ENCODE results near the gene AP4B1. TPM values are rescaled to one million over a fixed set of nuclear protein-coding genes. Genes with fewer than 3 reads are reported as not detected.

AP4B1 gene
- total and polyA plus RNA-seq, 9 of the 15 experiments (the other 6 are each of a cell fraction or from before 2014, with no cell fraction given): 15.8 to 36.5 (median 24.6) TPM

DNA sequence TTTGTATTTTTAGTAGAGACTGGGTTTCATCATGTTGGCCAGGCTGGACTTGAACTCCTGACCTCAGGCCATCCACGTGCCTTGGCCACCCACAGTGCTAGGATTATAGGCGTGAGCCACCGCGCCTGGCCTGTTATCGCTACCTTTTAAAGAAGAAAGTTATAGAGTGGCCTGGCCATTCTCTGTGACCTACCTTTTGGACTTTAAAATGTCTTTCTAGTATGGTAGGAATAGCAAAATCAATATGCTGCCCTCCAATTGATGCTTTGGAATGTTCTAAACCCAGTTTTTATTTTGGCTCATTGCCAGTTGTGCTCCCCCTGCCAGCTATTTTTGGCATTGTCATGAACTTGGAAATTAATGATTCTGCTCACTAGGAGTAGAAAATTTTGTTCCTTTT is 44.4 kb upstream of the AP4B1 start (continued):
- TF ChIP-seq ZEB2 (IDR thresholded peaks at IDR 0.05): no peak
- no peak for TF ChIP-seq ZSCAN29 (IDR thresholded peaks at IDR 0.05)
- TF ChIP-seq, protein P1, sequence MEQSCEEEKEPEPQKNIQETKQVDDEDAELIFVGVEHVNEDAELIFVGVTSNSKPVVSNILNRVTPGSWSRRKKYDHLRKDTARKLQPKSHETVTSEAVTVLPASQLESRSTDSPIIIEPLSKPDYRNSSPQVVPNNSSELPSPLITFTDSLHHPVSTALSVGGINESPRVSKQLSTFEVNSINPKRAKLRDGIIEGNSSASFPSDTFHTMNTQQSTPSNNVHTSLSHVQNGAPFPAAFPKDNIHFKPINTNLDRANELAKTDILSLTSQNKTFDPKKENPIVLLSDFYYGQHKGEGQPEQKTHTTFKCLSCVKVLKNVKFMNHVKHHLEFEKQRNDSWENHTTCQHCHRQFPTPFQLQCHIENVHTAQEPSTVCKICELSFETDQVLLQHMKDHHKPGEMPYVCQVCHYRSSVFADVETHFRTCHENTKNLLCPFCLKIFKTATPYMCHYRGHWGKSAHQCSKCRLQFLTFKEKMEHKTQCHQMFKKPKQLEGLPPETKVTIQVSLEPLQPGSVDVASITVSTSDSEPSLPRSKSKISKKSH (CRISPR knock-in tag; IDR thresholded peaks at IDR 0.05): no peak
- TF ChIP-seq LARP7 (IDR thresholded peaks at IDR 0.05): no peak
- TF ChIP-seq, protein P2, sequence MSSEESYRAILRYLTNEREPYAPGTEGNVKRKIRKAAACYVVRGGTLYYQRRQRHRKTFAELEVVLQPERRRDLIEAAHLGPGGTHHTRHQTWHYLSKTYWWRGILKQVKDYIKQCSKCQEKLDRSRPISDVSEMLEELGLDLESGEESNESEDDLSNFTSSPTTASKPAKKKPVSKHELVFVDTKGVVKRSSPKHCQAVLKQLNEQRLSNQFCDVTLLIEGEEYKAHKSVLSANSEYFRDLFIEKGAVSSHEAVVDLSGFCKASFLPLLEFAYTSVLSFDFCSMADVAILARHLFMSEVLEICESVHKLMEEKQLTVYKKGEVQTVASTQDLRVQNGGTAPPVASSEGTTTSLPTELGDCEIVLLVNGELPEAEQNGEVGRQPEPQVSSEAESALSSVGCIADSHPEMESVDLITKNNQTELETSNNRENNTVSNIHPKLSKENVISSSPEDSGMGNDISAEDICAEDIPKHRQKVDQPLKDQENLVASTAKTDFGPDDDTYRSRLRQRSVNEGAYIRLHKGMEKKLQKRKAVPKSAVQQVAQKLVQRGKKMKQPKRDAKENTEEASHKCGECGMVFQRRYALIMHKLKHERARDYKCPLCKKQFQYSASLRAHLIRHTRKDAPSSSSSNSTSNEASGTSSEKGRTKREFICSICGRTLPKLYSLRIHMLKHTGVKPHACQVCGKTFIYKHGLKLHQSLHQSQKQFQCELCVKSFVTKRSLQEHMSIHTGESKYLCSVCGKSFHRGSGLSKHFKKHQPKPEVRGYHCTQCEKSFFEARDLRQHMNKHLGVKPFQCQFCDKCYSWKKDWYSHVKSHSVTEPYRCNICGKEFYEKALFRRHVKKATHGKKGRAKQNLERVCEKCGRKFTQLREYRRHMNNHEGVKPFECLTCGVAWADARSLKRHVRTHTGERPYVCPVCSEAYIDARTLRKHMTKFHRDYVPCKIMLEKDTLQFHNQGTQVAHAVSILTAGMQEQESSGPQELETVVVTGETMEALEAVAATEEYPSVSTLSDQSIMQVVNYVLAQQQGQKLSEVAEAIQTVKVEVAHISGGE (CRISPR knock-in tag; IDR thresholded peaks at IDR 0.05): no peak
- TF ChIP-seq ZNF780A (CRISPR knock-in tag; IDR thresholded peaks at IDR 0.05): no peak
- no peak for TF ChIP-seq PHTF2 (CRISPR knock-in tag; IDR thresholded peaks at IDR 0.05)
- TF ChIP-seq, protein P3, sequence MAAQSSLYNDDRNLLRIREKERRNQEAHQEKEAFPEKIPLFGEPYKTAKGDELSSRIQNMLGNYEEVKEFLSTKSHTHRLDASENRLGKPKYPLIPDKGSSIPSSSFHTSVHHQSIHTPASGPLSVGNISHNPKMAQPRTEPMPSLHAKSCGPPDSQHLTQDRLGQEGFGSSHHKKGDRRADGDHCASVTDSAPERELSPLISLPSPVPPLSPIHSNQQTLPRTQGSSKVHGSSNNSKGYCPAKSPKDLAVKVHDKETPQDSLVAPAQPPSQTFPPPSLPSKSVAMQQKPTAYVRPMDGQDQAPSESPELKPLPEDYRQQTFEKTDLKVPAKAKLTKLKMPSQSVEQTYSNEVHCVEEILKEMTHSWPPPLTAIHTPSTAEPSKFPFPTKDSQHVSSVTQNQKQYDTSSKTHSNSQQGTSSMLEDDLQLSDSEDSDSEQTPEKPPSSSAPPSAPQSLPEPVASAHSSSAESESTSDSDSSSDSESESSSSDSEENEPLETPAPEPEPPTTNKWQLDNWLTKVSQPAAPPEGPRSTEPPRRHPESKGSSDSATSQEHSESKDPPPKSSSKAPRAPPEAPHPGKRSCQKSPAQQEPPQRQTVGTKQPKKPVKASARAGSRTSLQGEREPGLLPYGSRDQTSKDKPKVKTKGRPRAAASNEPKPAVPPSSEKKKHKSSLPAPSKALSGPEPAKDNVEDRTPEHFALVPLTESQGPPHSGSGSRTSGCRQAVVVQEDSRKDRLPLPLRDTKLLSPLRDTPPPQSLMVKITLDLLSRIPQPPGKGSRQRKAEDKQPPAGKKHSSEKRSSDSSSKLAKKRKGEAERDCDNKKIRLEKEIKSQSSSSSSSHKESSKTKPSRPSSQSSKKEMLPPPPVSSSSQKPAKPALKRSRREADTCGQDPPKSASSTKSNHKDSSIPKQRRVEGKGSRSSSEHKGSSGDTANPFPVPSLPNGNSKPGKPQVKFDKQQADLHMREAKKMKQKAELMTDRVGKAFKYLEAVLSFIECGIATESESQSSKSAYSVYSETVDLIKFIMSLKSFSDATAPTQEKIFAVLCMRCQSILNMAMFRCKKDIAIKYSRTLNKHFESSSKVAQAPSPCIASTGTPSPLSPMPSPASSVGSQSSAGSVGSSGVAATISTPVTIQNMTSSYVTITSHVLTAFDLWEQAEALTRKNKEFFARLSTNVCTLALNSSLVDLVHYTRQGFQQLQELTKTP (IDR thresholded peaks at IDR 0.05; ENCODE audit: low read depth in 1 of 2, partially characterized antibody in 2 of 2): peak in 1 of 2 experiments; percentile 19
- no peak for TF ChIP-seq CTBP1 (IDR thresholded peaks at IDR 0.05; ENCODE audit: borderline replicate concordance)
- no peak for TF ChIP-seq SREBF2 (CRISPR knock-in tag; IDR thresholded peaks at IDR 0.05)
- TF ChIP-seq MTF1 (CRISPR knock-in tag; IDR thresholded peaks at IDR 0.05; ENCODE audit: borderline replicate concordance): no peak
- no peak for TF ChIP-seq GTF2F1 (IDR thresholded peaks at IDR 0.05; ENCODE audit: low read depth, low read length)
- TF ChIP-seq BRD9 (IDR thresholded peaks at IDR 0.05; ENCODE audit: low read depth, partially characterized antibody): no peak
- TF ChIP-seq TBL1XR1 (IDR thresholded peaks at IDR 0.05; ENCODE audit: low read length in 2 of 2): no peak
- TF ChIP-seq ADNP (tag; IDR thresholded peaks at IDR 0.05): 0 out of 2 replicates have a peak, but pooled peaks have one; percentile 44
- no peak for TF ChIP-seq ZNF551 (CRISPR knock-in tag; IDR thresholded peaks at IDR 0.05)
- no peak for TF ChIP-seq ZSCAN32 (CRISPR knock-in tag; IDR thresholded peaks at IDR 0.05)
- TF ChIP-seq ZNF263 (CRISPR knock-in tag; IDR thresholded peaks at IDR 0.05; ENCODE audit: borderline replicate concordance): no peak
- TF ChIP-seq CHD4 (IDR thresholded peaks at IDR 0.05; ENCODE audit: insufficient read depth, insufficient replicate concordance, low read depth, low read length, poor library complexity, severe bottlenecking): no peak
- peak; percentile 76 for TF ChIP-seq L3MBTL2 (IDR thresholded peaks at IDR 0.05)
- no peak for TF ChIP-seq TGIF2 (CRISPR knock-in tag; IDR thresholded peaks at IDR 0.05)

Data from K562 (cell line).